ENCODE results near the gene NXN.
"Not testable (repeated sequence)": the region's sequence is repeated elsewhere in the genome, so short reads cannot be mapped to it uniquely, and the experiment has no call there.

Gene NXN

DNA sequence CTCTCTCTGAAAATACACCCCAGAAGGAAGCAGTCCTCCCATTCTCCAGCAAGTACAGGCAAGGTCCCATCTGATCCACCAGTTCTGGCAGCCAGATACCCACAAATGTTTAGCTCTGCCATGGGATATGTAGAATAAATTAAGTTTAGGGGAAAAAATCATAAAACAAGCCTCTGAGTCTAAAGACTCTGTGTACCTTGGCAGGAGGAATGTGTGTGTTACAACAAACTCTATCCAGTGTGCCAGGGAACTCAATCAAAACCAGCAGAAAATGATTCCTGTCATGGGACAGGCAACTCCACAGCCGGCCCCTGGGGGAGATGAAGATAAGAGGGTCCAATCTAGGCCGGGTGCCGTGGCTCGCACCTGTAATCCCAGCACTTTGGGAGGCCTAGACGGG is 124.0 kb downstream of the NXN start:
- no peak for DNase-seq

DNA sequence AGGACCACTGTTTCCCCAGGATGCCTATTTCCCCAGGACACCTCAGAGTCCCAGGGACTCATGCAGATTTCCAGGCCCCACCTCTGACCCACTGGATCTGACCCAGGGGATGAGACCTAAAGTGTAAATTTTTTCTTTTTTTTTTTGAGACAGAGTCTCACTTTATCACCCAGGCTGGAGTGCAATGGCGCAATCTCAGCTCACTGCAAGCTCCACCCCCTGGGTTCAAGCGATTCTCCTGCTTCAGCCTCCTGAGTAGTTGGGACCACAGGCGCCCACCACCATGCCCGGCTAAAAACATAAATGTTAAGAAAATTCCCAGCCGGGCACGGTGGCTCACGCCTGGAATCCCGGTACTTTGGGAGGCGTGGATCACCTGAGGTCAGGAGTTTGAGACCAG is 126.7 kb downstream of the NXN start:
- DNase-seq, result not testable (repeated sequence)

DNA sequence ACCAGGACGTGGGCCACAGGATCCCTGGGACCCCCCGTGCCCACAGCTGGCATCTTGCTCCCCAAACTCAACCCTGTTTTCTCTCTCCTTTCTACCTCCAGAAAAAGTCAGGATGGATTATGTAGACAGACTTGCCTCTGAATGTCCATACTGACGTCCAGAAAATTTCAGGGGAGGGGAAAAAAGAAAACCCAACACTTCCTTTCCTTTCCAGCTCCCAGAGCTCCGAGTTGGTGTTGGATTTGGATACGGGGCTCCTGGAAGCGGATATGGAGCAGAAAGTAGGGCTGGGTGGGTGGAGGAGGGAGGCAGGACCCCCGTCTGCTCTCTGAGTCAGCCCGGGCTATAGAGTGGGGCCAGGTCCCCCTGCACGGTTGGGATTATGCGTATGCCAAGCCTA is 127.2 kb downstream of the NXN start:
- no peak for DNase-seq

DNA sequence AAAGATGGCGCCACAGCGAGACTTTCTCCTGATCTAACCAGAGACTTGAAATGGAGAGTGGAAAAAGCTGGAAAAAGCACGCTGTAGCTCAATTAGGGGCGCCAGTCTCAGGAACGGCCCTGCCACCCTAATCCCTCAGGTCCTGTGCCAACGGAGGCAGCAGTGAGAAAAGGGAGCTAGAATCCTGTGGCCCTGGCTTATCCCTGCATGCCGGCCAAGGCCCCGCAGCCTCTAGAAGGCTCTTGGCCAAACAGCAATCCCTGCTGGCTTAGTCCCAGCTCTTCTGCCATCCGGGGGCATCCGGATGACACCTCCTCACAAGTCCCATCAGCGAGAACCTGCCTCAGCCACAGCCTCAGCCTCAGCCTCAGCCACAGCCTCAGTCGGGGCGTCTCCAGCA is 127.7 kb downstream of the NXN start:
- DNase-seq, result no peak

DNA sequence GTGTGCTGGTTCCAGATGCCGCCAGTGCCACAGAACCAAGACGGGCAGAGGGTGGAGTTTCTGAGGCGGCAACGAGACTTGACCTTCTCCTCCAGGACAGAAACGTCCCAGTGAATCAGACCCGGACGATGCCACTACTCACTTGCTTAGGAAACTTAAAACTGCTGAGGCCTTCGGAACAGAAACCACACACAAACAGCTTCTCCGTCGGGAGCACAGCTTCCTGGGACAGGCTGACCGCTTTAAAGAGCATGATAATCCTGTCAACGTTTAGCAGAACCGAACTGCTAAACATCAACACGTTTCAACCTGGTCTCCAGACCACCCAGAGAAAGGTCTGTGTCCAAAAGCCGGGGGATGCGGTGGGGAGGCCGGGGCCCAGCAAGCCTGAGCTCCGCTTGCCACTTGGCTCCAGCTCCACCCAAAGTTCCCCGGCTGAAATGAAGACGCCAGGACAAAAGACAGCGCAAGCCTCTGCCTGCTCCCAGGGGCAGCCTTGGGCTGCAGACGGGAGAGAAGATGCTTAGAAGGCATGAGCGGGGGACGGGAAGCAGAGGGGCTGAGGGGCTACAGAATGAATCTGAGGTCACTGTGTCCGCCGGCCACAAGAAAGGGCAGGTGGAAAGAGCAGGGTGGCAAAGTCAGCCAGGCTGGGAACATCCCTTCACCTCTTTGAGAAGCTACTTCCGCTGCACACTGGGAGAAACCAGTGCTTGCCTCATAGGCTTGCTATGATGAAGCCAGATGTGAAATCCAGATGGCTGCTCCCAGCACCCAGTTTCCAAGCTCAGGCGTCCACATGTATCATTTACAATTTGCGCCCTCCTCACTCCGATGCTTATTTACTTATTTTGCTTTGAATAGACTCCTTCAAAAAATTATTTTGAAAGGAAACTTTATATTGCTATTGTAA is 128.5 kb downstream of the NXN start:
- no peak for DNase-seq

DNA sequence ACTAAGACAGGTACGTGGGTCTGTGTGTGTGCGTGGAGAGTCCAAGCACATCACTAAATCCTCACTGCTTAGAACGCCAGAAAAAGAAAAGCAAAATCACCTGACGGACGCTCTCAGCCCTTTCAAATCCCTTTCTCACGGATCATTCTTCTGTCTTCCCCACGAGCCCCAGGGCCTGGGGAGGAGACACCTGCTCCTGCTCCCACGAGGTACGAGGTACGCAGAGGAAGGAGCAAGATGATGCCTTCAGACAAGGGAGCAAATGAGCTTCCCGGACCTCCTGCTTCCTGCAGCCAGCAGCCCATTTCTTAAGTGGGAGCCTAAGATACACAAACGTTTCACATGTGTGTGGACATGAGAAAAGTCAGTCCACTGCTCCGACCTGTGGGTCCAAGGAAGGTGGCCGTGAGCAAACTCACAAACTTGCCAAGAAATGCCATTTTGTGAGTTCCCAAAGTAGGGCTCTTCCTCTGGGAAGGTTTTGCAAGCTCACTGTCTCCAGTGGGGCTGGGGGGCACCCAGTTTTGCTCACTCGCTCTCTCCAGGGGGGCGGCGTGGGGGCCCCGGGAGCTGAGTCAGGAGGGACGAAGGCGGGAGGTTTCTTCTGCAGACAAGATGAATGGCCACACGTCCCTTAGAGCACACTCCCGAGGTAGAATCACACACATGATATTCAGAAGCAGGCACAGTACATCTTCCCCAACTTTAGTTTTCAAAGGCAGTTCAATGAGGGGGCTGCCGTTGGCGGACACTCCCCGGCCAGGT is 129.3 kb downstream of the NXN start:
- no peak for DNase-seq

DNA sequence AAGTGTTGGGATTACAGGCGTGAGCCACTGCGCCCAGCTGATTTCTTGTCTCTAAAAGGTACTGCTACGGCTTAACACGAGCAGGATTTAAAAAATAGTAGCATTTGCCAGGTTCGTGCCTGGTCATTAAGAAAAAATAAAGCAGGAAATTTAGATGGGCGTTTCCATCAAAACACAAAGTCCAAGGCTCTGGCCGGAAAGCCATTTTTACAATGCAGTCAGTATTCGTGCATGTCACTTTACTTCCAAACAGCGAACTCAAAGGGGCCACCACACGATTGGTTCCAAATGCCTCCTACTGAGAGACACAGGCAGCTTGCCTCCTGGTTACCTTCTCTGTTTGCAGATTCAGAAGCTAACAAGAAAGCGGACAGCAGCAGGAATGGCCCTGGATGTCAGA is 131.2 kb downstream of the NXN start:
- DNase-seq, result no peak

DNA sequence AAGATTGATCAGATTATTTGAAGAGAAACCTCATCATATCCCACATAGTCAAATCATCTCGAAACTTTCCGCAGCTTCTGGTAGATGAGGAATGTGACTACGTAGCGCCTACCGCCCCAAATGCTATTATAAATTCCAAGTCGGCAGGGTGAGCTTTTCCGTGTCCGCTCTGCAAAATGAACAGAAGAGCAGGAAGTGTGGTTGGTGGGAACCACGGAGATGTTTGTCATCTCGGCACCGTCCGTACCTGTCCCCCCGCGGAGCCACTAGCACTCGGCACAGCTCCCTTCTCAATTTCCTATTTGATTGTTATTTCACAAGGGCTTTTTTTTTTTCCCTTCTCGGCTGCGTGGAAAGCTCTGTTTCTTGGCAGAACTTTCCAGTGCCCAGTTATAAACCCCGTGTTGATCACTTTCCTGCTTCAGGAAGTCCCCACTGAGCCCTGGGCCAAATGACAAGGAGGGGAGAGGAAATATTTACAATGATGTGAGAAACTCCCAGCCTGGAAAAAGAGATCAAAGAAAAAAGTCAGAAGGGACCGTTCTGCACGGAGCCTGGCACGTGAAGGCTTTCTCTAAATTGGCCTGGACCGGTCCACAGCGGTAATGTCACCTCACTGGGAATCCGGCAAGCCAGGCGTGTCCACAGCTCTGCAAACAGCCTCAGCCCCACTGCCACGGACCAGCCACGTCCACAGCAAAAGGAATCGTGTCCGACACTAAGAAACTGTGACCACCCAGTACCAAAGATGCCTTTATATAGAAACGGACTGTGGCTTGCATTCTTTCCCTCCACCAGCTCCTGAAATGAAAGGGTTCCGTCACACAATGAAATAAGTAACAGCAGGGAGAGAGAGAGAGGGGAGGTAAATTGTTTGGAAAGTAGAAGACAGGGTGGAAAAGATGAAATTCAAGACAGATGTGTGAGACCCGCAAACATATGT is 132.4 kb downstream of the NXN start:
- DNase-seq, result no peak

DNA sequence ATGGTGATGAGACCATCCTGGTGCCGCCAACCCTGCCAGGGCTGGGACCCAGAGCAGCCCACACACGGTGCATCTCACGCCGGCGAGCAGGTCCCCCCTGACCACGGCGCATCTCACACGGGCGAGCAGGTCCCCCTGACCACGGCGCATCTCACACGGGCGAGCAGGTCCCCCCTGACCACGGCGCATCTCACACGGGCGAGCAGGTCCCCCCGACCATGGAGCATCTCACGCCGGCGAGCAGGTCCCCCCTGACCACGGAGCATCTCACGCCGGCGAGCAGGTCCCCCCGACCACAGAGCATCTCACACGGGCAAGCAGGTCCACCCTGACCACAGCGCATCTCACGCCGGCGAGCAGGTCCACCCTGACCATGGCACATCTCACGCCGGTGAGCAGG is 138.3 kb downstream of the NXN start:
- no peak for DNase-seq

DNA sequence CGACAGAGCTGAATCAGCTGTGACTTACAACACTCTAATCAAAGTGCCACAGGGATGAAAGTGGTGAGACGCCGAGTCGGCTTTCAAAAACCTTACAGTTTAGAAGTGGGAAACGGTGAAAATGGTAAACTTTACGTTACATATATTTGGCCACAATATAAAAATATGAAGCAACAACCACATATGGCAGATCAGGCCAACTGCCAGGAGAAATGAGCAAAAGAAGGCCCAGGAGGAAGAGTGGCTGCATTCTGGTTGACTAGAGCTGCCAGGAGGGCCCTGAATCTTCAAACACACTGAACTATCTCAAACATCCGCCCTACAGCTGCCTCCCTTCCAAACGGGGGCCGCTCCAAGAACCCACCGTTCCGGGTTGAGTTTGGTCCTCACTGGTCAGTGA is 141.1 kb downstream of the NXN start:
- no peak for DNase-seq

DNA sequence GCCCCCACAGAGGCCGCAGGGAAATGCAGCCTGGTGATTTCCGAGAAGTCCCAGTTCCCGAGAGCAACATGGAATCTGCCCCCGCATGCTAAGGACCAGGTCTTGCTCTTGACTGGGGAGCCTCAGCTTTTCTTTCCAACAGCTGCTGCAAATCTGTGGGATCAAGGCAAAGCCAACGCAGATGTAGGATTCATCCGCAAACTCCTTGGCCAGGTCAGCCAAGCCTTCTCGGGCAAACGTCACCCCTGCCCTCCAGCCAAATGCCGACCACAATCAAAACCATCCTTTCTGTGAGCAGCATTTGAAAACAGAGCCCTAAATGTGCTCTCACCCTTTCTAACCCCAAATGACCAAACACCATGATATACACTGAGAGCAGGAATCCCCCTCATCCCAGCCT is 143.4 kb downstream of the NXN start:
- no peak for DNase-seq

DNA sequence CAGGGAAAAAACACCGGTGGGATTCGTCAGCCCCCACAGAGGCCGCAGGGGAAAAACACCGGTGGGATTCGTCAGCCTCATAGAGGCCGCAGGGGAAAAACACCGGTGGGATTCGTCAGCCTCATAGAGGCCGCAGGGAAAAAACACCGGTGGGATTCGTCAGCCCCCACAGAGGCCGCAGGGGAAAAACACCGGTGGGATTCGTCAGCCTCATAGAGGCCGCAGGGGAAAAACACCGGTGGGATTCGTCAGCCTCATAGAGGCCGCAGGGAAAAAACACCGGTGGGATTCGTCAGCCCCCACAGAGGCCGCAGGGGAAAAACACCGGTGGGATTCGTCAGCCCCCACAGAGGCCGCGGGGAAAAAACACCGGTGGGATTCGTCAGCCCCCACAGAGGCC is 143.9 kb downstream of the NXN start:
- not testable (repeated sequence) for DNase-seq

DNA sequence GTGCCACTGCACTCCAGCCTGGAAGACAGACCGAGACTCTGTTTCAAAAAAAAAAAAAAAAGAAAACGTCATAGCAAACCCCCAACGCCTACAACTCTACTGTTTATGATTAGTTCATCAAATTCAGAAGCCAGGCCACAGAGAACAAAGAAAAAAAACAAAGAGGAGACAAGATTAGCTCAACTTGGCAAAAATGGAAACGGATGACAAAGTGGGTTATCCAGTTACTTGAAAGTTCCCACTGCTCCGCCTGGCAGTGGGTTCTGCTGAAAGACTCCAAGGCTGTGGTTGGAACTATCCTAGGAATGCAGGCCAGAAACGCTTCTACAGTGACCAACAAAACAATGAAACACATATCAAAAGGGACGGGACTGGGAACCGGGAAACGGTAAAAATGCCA is 144.3 kb downstream of the NXN start:
- DNase-seq, result no peak

DNA sequence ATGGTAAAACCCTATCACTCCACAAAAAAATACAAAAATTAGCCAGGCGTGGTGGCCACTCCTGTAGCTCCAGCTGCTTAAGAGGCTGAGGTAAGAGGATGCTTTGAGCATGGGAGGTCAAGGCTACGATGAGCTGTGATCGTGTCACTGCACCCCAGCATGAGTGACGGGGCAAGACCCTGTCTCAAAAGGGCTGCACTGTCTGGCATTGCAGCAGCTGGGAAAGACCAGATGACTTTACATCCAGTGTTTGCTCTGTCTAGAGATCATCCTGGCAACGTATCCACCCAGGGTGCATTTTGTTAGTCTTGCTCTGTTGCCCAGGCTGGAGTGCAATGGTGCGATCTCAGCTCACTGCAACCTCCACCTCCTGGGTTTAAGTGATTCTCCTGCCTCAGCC is 145.4 kb downstream of the NXN start:
- DNase-seq, result no peak

DNA sequence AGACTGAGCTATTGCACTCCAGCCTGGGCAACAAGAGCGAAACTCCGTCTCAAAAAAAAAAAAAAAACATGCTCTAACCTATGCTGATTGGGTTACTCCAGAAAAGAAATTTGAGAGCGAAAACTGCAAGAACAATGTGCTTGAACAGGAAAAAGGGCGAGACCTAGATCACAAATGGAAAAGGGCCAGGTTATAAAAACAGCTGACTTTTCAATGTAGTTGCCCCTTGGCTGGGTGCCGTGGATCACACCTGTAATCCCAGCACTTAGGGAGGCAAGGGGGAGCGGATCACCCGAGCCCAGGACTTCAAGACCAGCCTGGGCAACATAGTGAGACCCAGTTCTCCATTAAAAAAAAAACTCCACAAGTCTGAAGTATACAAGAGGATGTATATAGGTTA is 148.6 kb downstream of the NXN start:
- DNase-seq, result no peak

DNA sequence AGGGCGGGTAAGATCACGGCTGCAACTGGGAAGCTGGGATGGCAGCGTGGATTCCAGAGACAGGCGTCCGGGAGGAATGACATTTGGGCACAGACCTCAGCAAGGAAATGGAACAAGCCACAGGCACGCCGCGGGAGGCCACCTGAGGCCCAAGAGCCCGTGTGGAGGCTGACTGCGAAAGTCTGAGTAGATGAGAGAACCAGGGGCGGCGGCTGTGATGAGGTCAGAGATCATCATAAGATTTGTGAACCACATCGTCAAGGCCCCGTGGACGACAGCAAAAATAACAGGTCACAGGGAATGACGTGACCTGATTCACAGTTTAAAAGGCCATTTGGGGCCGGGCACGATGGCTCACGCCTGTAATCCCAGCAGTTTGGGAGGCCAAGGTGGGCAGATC is 149.2 kb downstream of the NXN start:
- no peak for DNase-seq

DNA sequence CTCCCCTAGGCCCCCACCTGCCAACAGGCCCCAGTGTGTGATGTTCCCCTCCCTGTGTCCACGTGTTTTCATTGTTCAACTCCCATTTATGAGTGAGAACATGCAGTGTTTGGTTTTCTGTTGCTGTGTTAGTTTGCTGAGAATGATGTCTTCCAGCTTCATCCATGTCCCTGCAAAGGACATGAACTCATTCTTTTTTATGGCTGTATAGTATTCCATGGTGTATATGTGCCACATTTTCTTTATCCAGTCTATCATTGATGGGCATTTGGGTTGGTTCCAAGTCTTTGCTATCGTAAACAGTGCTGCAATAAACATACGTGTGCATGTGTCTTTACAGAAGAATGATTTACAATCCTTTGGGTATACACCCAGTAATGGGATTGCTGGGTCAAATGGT is 150.0 kb downstream of the NXN start:
- DNase-seq, result not testable (repeated sequence)

DNA sequence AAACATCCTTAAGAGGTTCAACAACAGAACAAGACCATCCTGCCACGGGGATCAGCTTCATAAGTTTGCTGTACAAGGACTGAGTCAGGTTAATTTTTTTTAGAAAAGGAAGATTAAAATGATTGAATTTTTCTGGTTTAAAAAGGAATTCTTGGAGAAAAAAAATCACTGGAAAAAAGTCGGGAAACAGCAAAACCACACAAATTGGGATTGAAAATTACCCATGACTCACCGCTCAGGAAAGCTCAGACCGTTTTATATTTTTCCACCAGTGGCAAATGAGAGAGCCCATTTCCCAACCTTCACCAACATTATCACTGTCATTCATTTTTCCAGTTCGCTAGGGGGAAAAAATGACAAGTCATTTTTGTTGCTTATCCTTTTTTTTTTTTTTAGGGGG is 150.8 kb downstream of the NXN start:
- DNase-seq, result no peak

DNA sequence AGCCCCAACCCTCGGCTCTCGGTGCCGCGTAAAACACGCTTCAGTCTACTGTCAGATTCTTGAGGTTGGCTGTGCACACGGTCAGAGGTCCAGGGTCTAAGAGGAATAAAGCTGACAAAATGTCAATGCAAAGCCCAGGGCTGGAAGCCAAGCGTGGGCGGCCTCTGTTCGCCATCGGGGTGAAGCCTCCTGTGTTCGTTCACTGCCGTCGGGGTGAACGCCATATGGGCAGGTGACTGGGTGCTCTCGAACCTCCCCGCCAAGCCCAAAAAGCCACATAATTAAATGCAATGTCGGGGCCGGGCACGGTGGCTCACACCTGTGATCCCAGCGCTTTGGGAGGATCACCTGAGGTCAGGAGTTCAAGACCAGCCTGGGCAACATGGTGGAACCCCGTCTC is 152.8 kb downstream of the NXN start:
- DNase-seq, result no peak

DNA sequence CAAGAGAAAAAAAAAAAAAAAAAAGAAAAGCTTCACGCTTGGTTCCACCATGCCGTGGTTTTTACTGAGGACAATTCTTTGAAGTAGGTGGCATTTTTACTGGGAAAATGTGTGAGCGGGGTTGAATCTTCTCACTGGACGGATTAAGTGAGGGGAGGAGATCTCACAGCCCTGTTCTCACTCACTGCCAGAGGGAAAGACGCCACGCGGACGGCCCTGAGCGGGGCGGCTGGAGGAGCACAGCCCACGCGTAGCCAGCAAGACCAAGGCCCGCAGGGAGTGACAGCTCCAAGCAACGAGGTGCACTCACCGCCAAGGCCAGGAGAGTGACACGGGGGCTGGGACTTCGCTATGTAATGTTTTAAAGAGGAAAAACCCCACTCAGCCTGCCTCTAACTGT is 154.4 kb downstream of the NXN start:
- no peak for DNase-seq

DNA sequence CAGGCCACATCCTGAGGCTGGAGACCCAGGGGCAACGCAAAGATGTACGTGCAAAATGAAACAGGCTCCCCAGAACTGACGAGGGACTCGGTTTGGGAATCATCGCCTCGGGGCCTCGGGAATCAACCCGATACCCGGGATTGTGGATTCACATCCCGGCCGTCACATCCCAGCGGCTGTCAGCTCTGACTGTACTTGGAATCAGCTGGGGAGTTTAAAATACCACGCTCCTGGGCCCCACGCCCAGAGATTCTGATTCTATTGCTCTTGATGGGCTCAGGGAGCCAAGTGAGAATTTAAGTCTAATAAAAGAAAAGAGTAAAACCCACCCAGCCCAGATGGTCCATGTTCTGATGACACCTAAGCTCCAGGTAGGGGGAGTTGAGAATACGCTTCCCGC is 155.2 kb downstream of the NXN start:
- no peak for DNase-seq

DNA sequence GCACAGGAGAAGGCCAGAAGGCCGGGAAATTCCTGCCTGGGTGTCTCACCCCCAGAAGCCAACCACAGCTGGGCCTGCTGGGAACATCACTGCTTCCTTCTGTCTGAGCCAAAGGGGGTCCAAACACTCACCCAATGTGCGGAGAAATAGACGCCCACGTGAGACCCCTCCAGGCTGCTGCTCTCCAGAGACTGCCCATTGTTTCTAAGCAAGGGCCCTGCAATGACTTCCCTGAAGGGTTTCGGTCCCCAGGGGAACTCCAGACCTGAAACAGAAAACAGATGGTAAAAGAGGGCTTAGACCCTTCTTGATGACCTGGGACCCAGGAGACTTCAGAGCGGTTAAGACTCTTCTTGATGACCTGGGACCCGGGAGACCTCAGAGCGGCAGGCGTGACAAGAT is 156.1 kb downstream of the NXN start:
- no peak for DNase-seq

DNA sequence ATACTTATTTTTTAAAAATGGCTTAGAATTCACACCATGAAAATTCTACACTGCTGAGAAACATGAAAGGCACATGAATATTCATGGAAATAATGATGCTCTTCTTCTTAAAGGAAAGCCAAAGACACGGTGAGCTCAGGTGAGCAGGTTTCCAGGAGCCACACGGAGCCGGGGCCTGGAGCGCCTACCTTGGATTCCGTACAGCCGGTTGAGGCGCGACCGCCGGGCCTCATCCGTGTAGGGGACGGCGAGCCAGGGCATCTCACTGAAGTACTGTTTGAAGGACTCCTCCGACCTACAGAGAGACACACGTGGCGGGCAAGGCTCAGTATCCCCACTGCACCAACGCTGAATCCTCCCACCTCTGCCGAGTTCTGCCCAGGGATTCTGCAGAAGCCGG is 160.3 kb downstream of the NXN start:
- DNase-seq, result no peak

Data from NCI-H526 (cell line).